Sigmoid colon (tissue), 4 donors: ENCODE measurements around the gene PXMP2.

Source experiments
- EP300 ChIP-seq, 4 donors: sonication (generic); formaldehyde crosslinking; IDR thresholded peaks; one replicate each; pipeline ENCODE4 v1.6.1; 2017; ENCODE audit warnings: antibody characterized with exemption in 4 of 4
- POLR2A ChIP-seq, 2 donors: fragments of 450-650 bp; IDR thresholded peaks; one replicate each; pipeline ENCODE4 v1.6.1; 2016; ENCODE audit warnings: antibody characterized with exemption in 2 of 2, mild to moderate bottlenecking in 2 of 2, moderate library complexity in 2 of 2
- POLR2AphosphoS5 ChIP-seq, 4 donors: sonication (generic); formaldehyde crosslinking; IDR thresholded peaks; one replicate each; pipeline ENCODE4 v1.6.1; 2017; ENCODE audit warnings: antibody characterized with exemption in 4 of 4
- TF ChIP-seq, protein P1 (sequence below), 4 experiments: fragments of 450-650 bp in 3 of 4; fragments of 200-600 bp in 1 of 4; IDR thresholded peaks; one replicate each; pipeline ENCODE4 v1.5.1; 2016 to 2019; ENCODE audit warnings: antibody characterized with exemption in 4 of 4, mild to moderate bottlenecking in 3 of 4, moderate library complexity in 2 of 4

DNA sequence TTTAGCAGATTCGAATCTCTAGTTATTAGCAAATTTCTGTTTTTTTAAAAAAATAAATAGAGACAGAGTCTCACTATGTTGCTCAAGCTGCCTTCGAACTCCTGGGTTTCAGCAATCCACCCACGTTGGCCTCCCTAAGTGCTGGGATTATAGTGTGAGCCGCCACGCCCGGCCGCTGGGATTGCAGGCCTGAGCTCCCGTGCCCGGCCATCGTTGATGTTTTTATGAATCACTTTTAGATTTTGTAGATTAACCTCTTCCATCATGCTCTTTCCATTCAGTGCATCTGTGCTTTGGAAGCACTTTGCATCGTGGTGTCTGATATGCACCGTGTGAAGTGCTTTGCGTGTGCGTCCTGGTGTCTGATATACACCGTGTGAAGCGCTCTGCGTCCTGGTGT lies 44.2 kb downstream of the PXMP2 start:
- TF ChIP-seq POLR2AphosphoS5 (IDR thresholded peaks at IDR 0.05), result no peak
- TF ChIP-seq, protein P1, sequence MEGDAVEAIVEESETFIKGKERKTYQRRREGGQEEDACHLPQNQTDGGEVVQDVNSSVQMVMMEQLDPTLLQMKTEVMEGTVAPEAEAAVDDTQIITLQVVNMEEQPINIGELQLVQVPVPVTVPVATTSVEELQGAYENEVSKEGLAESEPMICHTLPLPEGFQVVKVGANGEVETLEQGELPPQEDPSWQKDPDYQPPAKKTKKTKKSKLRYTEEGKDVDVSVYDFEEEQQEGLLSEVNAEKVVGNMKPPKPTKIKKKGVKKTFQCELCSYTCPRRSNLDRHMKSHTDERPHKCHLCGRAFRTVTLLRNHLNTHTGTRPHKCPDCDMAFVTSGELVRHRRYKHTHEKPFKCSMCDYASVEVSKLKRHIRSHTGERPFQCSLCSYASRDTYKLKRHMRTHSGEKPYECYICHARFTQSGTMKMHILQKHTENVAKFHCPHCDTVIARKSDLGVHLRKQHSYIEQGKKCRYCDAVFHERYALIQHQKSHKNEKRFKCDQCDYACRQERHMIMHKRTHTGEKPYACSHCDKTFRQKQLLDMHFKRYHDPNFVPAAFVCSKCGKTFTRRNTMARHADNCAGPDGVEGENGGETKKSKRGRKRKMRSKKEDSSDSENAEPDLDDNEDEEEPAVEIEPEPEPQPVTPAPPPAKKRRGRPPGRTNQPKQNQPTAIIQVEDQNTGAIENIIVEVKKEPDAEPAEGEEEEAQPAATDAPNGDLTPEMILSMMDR (IDR thresholded peaks at IDR 0.05), result no peak
- TF ChIP-seq POLR2A (IDR thresholded peaks at IDR 0.05), result no peak
- no peak for TF ChIP-seq EP300 (IDR thresholded peaks at IDR 0.05)
